Dermis blood vessel endothelial cell (primary cell): Measurements from ENCODE around the gene SRSF10. TPM values are rescaled to one million over a fixed set of nuclear protein-coding genes. Genes with fewer than 3 reads are reported as not detected.
A peak's percentile ranks its signal among the peaks of the same experiment; 100 is the strongest.
"Not testable (repeated sequence)": the region's sequence is repeated elsewhere in the genome, so short reads cannot be mapped to it uniquely, and the experiment has no call there.

ENCODE experiments used
- DNase-seq: peaks from one replicate; pipeline ENCODE4 v3.0.0; 2010
- total RNA-seq: library from RNA; depleted of rRNA; stranded (reverse); fragments of >200 nt; gene quantifications from 2 replicates; pipeline ENCODE4 v1.2.3, GENCODE V29; 2014

Gene SRSF10
- total RNA-seq, 1 donor from 2014 or later, result 109 TPM

DNA sequence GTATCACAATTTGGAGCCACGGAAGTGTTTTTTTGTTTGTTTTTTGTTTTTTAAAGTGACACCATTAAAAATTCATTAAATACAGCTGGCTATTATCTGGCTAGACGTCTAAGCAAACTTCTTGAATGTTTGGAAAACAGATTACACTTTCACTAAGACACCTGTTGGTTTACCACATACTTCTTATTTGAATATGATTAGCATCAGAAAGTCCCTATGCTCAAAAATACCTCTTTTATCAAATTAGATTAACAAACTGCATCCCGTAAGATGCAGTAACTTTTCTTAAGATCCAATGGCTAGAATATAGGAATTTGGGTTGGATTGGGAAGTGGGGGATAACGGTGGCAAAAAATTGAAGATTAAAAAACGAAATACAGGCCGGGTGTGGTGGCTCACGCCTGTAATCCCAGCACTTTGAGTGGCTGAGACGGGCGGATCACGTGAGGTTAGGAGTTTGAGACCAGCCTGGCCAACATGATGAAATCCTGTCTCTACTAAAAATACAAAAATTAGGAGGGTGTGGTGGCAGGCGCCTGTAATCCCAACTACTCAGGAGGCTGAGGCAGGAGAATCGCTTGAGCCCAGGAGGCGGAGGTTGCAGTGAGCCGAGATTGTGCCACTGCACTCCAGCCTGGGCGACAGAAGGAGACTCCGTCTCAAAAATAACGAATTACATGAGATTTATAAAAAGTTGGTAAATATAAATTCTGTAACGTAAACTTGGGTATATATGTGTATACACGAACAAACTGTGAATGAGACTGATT is 21.9 kb downstream of the SRSF10 start:
- DNase-seq, result not testable (repeated sequence)

DNA sequence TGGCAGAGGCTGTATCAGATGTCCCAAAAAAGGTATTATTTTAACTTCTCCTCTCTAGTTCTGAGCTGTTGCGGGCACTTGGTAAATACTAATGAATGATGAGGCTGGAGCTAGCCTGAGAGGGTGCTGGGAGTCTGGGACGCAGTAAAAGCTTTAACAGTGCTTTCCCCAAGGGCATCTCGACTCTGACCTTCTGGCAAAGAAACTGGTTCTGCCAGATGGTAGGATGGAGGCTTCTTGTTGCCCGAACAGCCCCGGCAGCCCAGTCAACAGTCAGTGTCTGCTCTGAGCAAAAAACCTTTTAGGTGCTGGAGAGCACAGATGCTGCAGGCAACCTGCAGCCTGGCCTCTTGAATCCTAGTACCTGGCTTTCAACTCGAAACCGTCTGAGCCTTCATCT is 23.0 kb downstream of the SRSF10 start:
- DNase-seq, result no peak

DNA sequence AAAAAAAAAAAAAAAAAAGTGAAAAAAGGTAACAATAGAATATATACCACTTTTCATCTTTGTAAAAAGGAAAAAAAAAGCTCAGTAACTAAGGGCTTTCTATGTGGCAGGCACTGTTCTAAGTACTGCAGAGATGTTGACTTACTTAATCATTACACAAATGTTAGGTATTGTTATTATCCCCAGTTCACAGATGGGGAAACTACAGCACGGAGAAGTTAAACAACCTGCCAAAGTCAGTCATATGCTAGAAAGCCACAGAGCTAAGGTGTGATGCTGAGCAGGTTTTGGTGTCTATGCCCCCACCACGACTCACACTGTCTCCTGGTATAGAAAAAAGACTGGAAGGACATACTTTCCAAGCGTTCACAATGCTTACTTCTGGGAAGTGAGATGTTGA is 27.1 kb downstream of the SRSF10 start:
- no peak for DNase-seq

DNA sequence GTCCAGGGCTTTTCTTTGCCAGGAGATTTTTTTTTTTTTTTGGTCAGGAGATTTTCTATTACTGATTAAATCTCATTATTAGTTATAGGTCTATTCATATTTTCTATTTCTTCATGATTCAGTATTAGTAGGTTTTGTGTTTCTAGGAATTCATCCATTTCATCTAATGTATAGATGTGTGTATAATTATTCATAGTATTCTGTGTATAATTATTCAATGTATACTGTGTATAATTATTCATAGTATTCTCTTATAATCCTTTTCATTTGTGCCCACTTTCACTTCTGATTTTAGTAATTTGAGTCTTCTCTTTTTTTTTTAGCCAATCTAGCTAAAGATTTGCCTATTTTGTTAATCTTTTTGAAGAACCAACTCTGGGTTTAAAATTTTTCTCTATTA is 32.8 kb downstream of the SRSF10 start:
- DNase-seq, result no peak

DNA sequence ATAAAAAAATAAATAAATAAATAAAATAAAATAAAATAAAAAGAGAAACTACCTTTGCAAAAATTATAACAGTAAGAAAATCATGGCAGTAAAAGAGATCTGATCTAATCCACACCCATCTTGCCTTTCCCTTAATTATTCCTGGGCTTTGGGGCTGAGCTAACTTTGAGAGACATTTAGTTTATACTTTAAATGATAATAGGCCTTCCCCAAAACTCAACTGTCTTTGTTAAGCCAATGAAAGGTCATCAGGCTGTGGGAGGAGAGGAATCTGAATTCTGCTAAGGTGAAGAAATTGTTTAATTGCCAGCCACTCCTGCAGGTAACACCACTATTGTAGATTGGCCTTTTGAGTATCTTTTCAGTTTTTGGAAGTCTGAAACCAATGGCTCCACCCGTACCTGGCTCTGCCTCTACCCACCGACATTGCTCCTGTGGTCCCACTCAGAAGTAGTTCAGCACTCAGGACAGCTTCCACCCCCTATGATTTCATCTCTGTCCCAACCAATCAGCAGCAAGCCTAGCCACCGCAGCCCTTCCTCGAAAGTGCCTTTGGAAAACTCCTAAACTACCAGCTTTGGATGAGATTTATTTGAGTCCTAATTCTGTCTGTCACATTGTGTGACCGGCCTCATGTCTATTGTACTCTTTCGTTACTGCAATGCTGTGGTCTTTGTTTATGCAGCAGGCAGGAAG is 43.5 kb downstream of the SRSF10 start:
- peak; percentile 22 for DNase-seq

DNA sequence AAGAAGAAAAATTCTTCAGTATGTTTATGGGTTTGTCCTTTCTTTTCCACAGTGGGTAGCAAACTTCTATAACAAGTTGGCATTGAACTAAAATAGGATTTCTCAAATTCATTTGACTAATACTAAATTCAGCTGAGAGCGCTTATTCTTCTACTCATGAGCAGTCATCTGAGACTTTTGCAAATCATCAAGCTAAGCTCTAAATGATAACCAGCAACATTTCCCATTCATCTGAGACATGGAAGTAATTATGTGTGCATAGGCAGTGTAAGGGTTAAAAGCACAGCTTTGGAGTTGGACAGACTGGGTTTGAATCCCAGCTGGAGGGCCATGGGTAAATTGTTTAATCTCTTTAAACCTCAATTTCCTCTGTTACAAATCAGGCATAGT is 48.6 kb downstream of the SRSF10 start:
- DNase-seq, result no peak

DNA sequence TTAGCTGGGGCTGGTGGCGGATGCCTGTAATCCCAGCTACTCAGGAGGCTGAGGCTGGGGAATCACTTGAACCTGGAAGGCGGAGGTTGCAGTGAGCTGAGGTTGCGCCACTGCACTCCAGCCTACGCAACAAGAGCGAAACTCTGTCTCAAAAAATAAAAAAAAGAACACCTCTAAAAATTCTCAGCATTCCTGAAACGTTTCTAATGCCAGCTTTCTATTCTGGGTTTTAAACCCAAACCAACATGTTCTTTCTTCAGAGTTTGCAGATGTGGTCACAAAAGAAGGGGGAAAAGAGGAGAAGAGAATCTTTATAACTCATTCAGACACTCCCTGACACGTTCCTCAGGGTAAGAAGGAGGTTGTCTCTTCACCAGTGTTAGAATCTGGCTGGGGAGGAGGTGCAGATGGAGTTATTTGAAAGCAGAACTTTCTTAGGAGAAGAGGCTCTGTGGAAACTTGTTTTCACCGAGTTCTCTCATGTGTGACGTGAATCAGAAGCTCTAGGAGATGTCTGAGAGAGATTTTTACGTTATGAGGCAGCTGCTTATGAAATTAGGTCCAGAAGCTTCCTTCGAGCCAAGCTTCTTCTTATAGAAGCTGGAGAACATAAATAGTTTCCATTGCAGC is 49.2 kb downstream of the SRSF10 start:
- DNase-seq, result no peak

DNA sequence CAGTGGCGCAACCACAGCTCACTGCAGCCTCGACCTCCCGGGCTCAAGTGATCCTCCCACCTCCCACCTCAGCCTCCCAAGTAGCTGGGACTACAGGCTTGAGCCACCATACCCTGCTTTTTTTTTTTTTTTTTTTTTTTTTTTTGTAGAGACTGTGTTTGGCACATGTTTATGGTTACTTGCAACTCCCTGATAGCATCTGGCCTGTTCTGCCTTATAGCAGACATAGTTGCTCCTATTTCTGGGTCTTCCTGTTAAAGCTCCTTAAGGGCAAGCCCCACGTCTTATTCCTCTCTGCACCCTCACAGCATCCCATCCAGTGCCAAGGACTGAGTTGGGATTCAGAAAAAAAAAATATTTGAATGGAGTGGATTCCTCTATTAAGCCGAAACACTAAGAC is 49.9 kb downstream of the SRSF10 start:
- no peak for DNase-seq

DNA sequence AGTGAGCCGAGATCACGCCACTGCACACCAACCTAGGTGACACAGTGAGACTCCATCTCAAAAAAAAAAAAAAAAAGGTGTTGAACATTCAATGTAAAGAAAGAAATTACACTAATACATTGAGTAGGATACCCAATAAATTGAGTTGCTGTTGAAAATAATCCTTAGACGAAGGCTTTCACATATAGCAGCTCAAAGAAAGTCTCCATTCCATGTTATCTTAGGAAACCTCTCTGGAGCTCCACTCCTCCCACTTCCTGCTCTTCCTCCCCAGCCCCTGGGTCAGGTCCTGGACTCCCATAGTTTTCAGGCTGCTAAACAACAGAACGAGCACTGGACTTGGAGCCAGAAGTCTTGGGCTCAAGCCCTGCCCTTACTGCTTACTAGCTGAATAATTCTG is 51.3 kb downstream of the SRSF10 start:
- DNase-seq, result no peak

DNA sequence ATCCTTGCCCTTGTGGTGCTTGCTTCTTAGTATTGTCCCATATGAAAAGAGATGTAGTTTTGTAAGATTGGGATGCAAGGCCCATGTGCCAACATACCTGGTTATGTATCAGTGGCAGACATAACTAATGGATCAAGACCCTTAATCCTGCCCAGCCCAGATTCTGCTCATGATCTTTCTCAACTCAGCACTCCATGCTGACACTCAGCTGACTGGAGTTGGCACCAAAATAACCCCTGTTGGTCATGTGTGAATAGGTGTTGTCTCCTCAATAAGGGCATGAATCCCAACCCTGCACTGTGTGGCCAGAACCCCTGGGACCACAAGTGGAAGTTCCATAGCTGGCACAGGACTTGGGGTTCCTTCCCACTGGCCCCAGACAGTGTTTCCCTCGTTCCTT is 53.0 kb downstream of the SRSF10 start:
- DNase-seq, result no peak

DNA sequence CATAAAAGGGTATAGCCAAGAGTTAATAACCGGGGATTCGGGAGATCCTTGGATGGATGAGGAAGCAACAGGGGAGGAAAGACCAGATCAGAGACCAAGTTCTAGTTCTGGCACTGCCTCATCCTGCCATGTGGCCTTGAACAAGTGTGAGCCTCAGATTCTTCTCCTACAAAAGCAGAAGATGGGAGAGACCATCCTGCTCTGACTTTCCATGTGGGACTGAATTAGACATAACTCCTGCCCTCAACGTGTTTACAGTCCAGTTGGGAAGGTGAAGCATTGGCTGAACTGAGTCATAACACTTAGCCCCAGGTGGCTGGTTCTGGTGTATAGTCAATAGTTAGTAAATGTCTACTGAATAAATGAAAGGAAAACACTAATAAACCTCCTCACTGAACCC is 54.8 kb downstream of the SRSF10 start:
- DNase-seq, result no peak

DNA sequence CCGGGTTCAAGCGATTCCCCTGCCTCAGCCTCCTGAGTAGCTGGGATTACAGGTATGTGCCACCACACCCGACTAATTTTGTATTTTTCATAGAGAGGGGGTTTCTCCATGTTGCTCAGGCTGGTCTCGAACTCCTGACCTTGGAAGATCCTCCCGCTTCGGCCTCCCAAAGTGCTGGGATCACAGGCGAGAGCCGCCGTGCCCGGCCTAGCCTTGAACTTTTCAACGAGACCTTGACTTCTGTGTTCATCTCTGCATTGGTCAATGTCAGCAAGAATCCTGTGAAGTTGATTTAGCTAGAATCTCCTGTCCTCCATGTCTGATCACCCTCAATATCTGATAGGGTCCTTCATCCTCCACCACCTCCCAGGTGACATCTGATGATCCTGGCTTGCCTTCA is 55.5 kb downstream of the SRSF10 start:
- DNase-seq, result no peak

DNA sequence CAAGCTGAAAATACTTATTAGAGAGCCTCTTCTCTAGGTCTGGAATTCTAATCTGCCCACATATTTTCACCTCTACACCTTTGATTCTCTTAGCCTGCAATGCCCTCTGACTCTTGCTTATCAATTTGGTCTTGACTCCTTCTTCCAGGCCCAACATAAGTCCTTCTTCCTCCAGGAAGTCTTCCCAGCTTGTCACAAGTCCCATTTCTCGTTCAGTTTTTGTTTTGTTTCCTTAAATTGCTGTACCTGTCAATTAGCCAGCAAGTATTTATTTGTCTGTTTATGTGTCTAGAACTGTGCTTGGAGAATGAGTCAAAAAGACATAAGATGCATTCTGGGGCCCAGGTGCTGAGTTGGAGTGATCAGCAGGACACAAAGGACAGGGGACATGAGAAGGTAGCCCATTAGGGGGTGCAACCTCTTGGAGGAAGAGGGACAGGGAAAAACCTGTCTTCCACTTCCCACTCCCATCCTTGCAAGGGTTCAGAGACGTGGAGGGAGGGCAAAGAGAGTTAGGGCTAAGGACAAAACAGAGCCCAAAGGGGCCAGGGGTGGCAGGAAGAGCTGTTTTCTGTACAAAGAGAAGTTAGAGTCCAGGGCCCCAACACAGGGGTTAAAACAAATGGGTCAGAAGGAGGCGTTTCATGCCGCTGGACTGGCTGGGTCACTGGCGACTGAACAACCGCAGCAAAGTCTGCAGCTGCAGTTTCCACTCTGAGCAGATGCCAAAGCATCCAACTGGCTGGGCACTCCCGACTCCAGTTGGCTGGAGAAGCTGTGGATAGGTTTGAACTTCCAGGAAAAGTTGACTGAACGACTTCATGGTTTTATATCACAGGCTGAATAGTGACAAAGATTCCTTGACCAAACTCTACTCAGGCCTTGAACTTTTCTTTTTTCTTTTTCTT is 56.3 kb downstream of the SRSF10 start:
- no peak for DNase-seq

DNA sequence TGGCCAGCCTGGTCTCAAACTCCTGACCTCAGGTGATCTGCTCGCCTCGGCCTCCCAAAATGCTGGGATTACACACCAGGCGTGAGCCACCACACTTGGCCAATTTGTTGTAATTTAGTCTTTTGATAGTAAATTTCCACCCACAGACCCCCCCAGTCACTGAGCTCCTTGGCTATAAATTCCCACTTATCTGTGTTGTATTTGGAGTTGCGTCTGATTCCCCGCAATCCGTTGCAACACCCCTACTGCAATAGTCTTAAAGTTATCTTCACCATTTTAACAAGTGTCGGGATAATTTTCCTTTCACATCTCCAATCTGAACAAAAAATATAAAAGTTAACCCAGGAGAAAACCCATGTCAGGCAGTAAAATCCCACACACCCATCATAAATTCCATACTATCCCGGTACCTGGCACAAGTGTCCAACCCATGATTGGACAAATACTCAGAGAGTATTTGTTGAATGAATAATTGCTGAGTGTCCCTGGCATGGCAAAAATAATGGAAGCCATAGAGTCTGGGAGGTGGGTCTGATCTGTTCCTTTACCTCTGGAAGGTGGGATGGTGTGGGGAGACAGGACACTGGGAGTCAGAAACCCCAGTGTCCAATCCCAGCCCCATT is 57.7 kb downstream of the SRSF10 start:
- DNase-seq, result no peak

DNA sequence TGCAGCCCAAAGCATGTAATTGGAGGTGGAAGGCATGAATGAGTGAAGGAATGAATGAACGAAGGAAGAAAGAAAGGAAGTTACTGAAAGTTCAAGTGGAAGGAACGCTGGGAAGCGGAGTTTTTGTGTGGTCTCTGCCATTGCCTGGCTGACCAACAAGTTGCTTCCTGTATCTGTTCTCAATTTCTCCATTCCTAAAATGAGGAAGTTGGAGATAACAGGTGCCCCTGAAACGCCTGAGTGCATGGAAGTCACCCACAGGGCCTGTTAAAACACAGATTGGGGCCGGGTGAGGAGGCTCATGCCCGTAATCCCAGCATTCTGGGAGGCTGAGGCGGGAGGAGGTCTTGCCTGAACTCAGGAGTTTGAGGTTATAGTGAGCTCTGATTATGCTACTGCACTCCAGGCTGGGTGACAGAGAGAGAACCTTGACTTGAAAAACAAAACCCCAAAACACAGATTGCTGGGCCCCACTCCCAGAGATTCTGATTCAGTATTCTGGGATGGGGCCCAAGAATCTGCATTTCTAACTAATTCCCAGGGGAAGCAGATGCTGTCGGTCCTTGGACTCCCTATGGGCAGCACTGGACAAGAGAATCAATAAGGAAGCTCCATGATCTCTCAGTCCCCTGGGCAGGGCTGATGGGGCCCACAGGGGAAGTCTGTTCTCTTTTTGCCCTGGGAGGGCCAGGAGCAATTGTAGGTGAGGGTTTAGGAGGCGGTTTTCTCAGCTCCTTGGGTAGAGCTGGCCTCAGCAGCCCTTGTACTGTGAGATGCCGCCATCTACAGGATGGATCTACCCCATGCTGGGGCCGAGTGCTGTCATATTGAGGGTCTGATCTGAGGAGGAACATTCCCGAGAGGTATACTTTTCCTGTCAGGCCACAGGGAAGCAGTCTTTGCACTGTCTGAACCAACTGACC is 63.7 kb downstream of the SRSF10 start:
- peak; percentile 70 for DNase-seq

DNA sequence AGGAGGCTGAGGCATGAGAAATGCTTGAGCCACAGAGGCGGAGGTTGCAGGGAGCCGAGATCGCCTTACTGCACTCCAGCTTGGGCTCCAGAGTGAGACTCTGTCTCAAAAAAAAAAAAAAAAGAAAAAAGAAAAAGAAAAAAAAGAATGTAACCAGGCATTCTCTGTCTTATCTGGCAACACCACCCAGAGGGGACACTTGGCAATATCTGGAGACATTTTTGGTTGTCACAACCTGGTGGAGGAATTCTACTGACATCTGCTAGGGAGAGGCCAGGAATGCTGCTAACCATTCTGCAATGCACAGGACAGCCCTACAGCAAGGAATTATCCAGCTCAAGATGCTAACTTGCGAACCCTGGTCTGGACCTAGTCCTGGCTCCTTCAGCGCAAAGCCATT is 64.7 kb downstream of the SRSF10 start:
- no peak for DNase-seq

DNA sequence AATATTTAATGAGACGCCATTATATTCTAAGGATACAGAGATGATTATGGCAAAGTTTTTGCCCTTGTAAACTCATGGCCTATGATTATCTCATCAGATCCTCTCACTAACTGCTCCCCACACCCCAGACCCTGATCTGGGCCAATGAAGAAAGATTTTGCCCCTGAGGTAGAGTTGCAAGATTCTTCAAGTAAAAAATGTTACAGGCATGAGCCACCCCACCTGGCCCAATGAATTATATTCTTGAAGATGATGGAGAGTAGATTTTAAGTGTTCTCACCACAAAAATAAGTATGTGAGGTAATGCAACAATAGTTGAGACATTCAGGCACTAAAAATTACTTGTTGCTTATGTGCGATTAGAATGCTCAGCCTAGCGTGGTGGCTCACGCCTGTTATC is 65.2 kb downstream of the SRSF10 start:
- no peak for DNase-seq
